ENCODE measurements around the gene CDC14B. TPM values are rescaled to one million over a fixed set of nuclear protein-coding genes. Genes with fewer than 3 reads are reported as not detected.

CDC14B gene
- total and polyA plus RNA-seq, 4 donors: 2.9 to 29.8 (median 8.0) TPM

DNA sequence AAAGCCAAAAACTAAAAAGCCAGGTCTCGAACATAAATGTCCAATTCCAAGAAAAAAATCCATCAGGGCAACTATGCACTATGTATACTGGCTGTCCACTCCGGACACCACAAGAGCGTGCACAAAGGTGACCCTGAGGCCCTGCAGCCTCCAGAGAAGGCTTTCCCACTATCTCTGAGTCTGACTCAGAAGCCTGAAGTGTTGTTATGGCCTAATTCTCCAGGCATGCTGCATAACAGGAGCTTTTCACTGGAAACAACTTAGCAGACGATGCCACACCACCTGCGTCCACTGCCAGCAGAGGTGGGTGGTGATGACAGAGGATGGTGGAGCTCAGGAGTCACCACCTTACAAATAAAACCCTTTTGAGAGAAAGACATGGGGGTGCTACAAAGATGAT, 106.0 kb downstream of the CDC14B start:
- DNase-seq (no peak), ATAC-seq (ENCODE audit: insufficient read depth, low FRiP score) (no peak)
- H3K9ac ChIP-seq (ENCODE audit: insufficient read depth in 1 of 2, low read length in 2 of 2): no peak overlapping the region
- TF ChIP-seq, protein P1, sequence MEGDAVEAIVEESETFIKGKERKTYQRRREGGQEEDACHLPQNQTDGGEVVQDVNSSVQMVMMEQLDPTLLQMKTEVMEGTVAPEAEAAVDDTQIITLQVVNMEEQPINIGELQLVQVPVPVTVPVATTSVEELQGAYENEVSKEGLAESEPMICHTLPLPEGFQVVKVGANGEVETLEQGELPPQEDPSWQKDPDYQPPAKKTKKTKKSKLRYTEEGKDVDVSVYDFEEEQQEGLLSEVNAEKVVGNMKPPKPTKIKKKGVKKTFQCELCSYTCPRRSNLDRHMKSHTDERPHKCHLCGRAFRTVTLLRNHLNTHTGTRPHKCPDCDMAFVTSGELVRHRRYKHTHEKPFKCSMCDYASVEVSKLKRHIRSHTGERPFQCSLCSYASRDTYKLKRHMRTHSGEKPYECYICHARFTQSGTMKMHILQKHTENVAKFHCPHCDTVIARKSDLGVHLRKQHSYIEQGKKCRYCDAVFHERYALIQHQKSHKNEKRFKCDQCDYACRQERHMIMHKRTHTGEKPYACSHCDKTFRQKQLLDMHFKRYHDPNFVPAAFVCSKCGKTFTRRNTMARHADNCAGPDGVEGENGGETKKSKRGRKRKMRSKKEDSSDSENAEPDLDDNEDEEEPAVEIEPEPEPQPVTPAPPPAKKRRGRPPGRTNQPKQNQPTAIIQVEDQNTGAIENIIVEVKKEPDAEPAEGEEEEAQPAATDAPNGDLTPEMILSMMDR (IDR thresholded peaks at IDR 0.05; ENCODE audit: control extremely low read depth, extremely low read depth): no peak
- no peaks in the 10 kb centered on the region for H3K9me3 ChIP-seq (ENCODE audit: control insufficient read depth in 4 of 4, insufficient read depth in 3 of 4, low read length in 3 of 4)
- 88 to 93% methylated on average over 5 of the region's 5 CpGs for WGBS, 2 donors
- H3K4me1 ChIP-seq (ENCODE audit: control insufficient read depth in 5 of 5, insufficient read depth in 5 of 5, low read length in 5 of 5): peaks cover 2 to 12% (median 9%) of the 10 kb centered on the region in 5 donors
- H3K27ac ChIP-seq (ENCODE audit: low read depth in 1 of 2, low read length in 1 of 2): peak overlapping the region in 1 of 2 donors; percentile 32
- peaks cover 3 to 23% (median 8%) of the 10 kb centered on the region in 4 donors for H3K36me3 ChIP-seq (ENCODE audit: control insufficient read depth in 4 of 4, insufficient read depth in 4 of 4, low read length in 4 of 4)
- H3K27me3 ChIP-seq (ENCODE audit: control insufficient read depth in 3 of 3, insufficient read depth in 3 of 3, low read length in 2 of 3): no peaks in the 10 kb centered on the region
- no peak overlapping the region for H3K4me3 ChIP-seq

DNA sequence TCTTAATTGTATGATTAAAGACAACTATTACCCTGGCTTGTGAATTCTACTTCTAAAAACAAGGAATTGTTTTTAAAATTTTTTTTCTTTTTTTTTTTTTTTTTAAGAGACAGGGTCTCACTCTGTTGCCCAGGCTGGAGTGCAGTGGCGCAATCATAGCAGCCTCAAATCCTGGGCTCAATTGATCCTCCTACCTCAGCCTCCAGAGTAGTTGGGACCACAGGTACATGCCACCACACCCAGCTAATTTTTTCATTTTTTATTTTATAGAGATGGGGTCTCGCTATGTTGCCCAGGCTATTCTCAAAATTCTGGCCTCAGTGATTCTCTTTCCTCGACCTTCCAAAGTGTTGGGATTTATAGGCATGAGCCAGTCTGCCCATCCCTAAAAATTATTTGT, 107.4 kb downstream of the CDC14B start:
- no peak overlapping the region for H3K9ac ChIP-seq (ENCODE audit: insufficient read depth in 1 of 2, low read length in 2 of 2)
- no peak overlapping the region for H3K27ac ChIP-seq (ENCODE audit: low read depth in 1 of 2, low read length in 1 of 2)
- no peak overlapping the region for H3K4me3 ChIP-seq
- peaks cover 3 to 23% (median 8%) of the 10 kb centered on the region in 4 donors for H3K36me3 ChIP-seq (ENCODE audit: control insufficient read depth in 4 of 4, insufficient read depth in 4 of 4, low read length in 4 of 4)
- ATAC-seq (ENCODE audit: insufficient read depth, low FRiP score) (no peak), DNase-seq (no peak)
- 93 to 98% methylated on average over 3 of the region's 3 CpGs for WGBS, 2 donors
- no peaks in the 10 kb centered on the region for H3K27me3 ChIP-seq (ENCODE audit: control insufficient read depth in 3 of 3, insufficient read depth in 3 of 3, low read length in 2 of 3)
- no peaks in the 10 kb centered on the region for H3K9me3 ChIP-seq (ENCODE audit: control insufficient read depth in 4 of 4, insufficient read depth in 3 of 4, low read length in 3 of 4)
- TF ChIP-seq, protein P1 (IDR thresholded peaks at IDR 0.05; ENCODE audit: control extremely low read depth, extremely low read depth): no peak
- H3K4me1 ChIP-seq (ENCODE audit: control insufficient read depth in 5 of 5, insufficient read depth in 5 of 5, low read length in 5 of 5): peaks cover 2 to 12% (median 9%) of the 10 kb centered on the region in 5 donors

DNA sequence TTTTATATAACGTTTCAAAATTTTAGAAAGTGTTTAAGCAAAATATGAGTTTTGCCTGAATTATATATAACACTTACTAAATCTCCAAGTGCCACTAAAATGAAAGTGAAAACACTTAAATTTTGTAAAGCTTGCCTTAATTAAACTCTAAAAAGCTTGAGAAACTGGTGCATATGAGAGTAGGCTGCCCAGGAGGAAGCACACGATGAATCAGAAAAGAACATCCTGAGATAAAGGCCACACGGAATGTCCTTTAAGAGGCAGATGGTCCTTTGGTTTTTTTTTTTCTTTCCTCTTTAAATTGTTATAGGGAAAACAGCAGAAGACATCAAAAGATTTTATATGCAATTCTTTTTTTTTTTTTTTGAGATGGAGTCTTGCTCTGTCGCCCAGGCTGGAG, 109.4 kb downstream of the CDC14B start:
- WGBS, 2 donors: 65 to 79% methylated on average over 3 to 4 of the region's 4 CpGs
- no peak overlapping the region for H3K9ac ChIP-seq (ENCODE audit: insufficient read depth in 1 of 2, low read length in 2 of 2)
- no peak overlapping the region for H3K4me3 ChIP-seq
- no peaks in the 10 kb centered on the region for H3K9me3 ChIP-seq (ENCODE audit: control insufficient read depth in 4 of 4, insufficient read depth in 3 of 4, low read length in 3 of 4)
- TF ChIP-seq, protein P1 (IDR thresholded peaks at IDR 0.05; ENCODE audit: control extremely low read depth, extremely low read depth): no peak
- no peaks in the 10 kb centered on the region for H3K27me3 ChIP-seq (ENCODE audit: control insufficient read depth in 3 of 3, insufficient read depth in 3 of 3, low read length in 2 of 3)
- peaks cover under 1 to 7% (median 2%) of the 10 kb centered on the region in 5 donors for H3K4me1 ChIP-seq (ENCODE audit: control insufficient read depth in 5 of 5, insufficient read depth in 5 of 5, low read length in 5 of 5)
- no peak overlapping the region for H3K27ac ChIP-seq (ENCODE audit: low read depth in 1 of 2, low read length in 1 of 2)
- DNase-seq (no peak), ATAC-seq (ENCODE audit: insufficient read depth, low FRiP score) (no peak)
- H3K36me3 ChIP-seq (ENCODE audit: control insufficient read depth in 4 of 4, insufficient read depth in 4 of 4, low read length in 4 of 4): peaks cover 3 to 23% (median 8%) of the 10 kb centered on the region in 4 donors

DNA sequence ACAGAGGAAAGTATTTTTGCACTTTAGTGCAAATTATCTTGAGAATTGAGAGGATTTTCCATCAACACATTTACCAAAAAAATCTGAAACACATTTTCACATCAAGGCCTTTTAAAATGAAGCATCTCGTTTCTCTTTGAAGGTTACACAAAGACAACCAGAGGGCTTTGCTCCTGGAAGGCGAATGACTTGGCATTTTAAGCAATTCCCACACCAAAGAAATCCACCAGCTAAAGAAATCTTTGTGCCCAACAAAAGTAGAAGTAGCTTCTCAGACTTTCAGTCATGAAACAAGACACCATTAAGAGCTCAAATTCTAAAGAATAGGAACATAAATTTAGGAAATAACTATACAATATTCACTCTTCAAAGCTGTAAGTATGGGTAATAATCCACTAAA, 109.8 kb downstream of the CDC14B start:
- WGBS, 2 donors: 71 to 75% methylated on average over 2 of the region's 2 CpGs
- ATAC-seq (ENCODE audit: insufficient read depth, low FRiP score) (no peak), DNase-seq (no peak)
- Histone ChIP-seq H3K27ac (ENCODE audit: low read depth in 1 of 2, low read length in 1 of 2) (no peak overlapping the region), H3K27me3 (ENCODE audit: control insufficient read depth in 3 of 3, insufficient read depth in 3 of 3, low read length in 2 of 3) (no peaks in the 10 kb centered on the region), H3K36me3 (ENCODE audit: control insufficient read depth in 4 of 4, insufficient read depth in 4 of 4, low read length in 4 of 4) (peaks cover 2 to 20% (median 8%) of the 10 kb centered on the region in 4 donors), H3K9me3 (ENCODE audit: control insufficient read depth in 4 of 4, insufficient read depth in 3 of 4, low read length in 3 of 4) (no peaks in the 10 kb centered on the region), H3K9ac (ENCODE audit: insufficient read depth in 1 of 2, low read length in 2 of 2) (no peak overlapping the region), H3K4me1 (ENCODE audit: control insufficient read depth in 5 of 5, insufficient read depth in 5 of 5, low read length in 5 of 5) (peaks cover 0 to 7% (median 0%) of the 10 kb centered on the region in 5 donors), H3K4me3 (no peak overlapping the region)
- TF ChIP-seq, protein P1 (IDR thresholded peaks at IDR 0.05; ENCODE audit: control extremely low read depth, extremely low read depth): no peak
